ENCODE data around the gene NFATC1.

The NFATC1 gene

GRCh38 chr18:79395761-79396404 lies at the start of gene NFATC1:
NFATC1 (plus strand) TSS chr18:79395930; CDS start chr18:79396225, 295 bp downstream.
- DNase-seq (ENCODE audit: low read depth), result peak; percentile 57

DNA sequence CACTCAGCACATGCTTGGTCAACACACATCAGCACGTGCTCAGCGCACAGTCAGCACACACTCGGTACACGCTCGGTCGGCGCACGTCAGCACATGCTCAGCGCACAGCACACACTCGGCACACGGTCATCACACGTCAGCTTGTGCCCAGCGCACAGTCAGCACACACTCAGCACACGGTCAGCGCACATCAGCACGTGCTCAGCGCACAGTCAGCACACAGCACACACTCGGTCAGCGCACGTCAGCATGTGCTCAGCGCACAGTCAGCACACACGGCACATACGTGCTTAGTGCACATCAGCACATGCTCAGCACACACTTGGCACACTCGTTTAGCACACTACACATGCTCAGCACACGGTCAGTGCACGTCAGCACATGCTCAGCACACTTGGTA lies 49.7 kb upstream of the NFATC1 start:
- no peak for DNase-seq (ENCODE audit: low read depth)

- DNase-seq (ENCODE audit: low read depth), result no peak
Measured at GRCh38 chr18:79348066-79348465, 47.7 kb upstream of the NFATC1 start.

GRCh38 chr18:79352432-79352831 lies 43.3 kb upstream of the NFATC1 start:
- DNase-seq (ENCODE audit: low read depth), result no peak

- no peak for DNase-seq (ENCODE audit: low read depth)
Measured at GRCh38 chr18:79353267-79353666, 42.5 kb upstream of the NFATC1 start.

- DNase-seq (ENCODE audit: low read depth), result no peak
Measured at GRCh38 chr18:79354350-79354749, 41.4 kb upstream of the NFATC1 start.

GRCh38 chr18:79355433-79356335 lies 40.0 kb upstream of the NFATC1 start:
- no peak for DNase-seq (ENCODE audit: low read depth)

- DNase-seq (ENCODE audit: low read depth), result no peak
Measured at GRCh38 chr18:79356435-79356834, 39.3 kb upstream of the NFATC1 start.

GRCh38 chr18:79360933-79361332 lies 34.8 kb upstream of the NFATC1 start:
- DNase-seq (ENCODE audit: low read depth), result no peak

GRCh38 chr18:79361766-79362522 lies 33.8 kb upstream of the NFATC1 start:
- DNase-seq (ENCODE audit: low read depth), result no peak

- no peak for DNase-seq (ENCODE audit: low read depth)
Measured at GRCh38 chr18:79365701-79366100, 30.0 kb upstream of the NFATC1 start.

GRCh38 chr18:79366177-79367094 lies 29.3 kb upstream of the NFATC1 start:
- DNase-seq (ENCODE audit: low read depth), result no peak

GRCh38 chr18:79367480-79367879 lies 28.2 kb upstream of the NFATC1 start:
- no peak for DNase-seq (ENCODE audit: low read depth)

- no peak for DNase-seq (ENCODE audit: low read depth)
Measured at GRCh38 chr18:79367989-79368388, 27.7 kb upstream of the NFATC1 start.

GRCh38 chr18:79368681-79369080 lies 27.0 kb upstream of the NFATC1 start:
- DNase-seq (ENCODE audit: low read depth), result no peak

DNA sequence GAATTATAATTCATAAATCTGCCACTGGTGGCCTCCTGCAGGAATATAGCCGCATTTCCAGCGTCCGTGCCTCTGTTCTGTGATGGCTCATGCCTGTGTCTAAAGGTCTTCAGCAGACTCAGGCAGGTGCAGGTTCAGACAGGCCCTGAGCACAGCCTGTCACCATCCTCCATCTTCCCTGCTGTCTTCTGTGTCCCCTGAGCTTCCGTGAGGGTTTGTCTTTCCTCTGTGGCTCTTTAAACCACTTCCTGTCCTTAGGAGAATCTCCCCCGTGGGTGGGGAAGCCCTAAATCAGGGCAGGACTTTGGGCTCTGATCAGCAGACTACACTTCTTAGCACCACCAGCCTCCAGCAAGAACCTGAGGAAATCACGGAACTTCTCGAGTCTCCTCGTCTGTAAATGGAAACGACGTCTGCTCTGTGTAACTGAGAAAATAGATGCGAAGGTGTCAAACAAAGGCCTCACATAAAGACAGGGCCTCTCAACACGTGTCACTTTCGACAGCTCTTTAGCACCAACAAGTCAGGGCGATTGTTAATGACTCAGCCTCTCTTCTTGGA lies 24.1 kb upstream of the NFATC1 start:
- no peak for DNase-seq (ENCODE audit: low read depth)

GRCh38 chr18:79372461-79372860 lies 23.3 kb upstream of the NFATC1 start:
- no peak for DNase-seq (ENCODE audit: low read depth)

GRCh38 chr18:79372991-79373390 lies 22.7 kb upstream of the NFATC1 start:
- DNase-seq (ENCODE audit: low read depth), result no peak

- DNase-seq (ENCODE audit: low read depth), result no peak
Measured at GRCh38 chr18:79373736-79374135, 22.0 kb upstream of the NFATC1 start.

DNA sequence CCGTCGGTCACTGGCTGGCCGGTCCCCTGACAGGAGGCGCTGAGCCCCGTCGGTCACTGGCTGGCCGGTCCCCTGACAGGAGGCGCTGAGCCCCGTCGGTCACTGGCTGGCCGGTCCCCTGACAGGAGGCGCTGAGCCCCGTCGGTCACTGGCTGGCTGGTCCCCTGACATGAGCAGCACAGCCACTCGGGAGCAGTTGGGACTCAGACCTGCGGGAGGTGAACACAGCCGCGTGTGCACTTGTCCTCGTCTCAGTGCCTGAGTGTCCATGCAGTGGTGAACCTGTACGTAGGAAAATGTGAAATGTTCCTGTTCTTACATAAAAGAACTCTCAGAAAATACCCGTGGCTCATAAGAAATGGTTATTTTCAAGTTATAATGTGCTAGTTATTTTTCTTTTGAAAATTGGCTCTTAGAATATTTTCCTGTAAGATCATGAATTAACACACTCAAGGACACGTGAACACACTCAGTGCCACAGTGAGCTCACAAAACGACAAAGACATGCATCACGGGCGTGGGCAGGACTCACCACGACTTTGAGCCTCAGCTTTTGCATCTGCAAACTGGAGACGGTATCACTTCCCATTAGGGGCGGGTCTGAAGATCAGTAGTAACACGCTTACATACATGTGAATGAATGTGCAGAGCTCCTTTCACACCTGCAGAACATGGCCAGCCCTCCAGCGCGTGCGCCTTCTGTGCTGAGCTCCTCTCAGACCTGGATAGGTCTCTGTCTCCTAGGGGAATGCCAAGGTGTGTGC lies 21.1 kb upstream of the NFATC1 start:
- DNase-seq (ENCODE audit: low read depth), result no peak

Measured in stimulated activated CD8-positive, alpha-beta memory T cell treated with anti-CD3 and anti-CD28 coated beads, Interleukin-7, amount 100 ng/mL, for 24 hours (primary cell).